ENCODE results near the gene CSTF2.
"Not testable (repeated sequence)": the region's sequence is repeated elsewhere in the genome, so short reads cannot be mapped to it uniquely, and the experiment has no call there.

The CSTF2 gene

GRCh38 chrX:100819837-100820666 lies at the start of gene CSTF2:
Gene CSTF2 (plus strand): TSS chrX:100820391. CDS start chrX:100820417, 26 bp downstream.
- in situ Hi-C loops (cut with HindIII; ENCODE audit: low sequenced_read_pairs): loop anchor here (5.0 kb wide), 1 partner anchor 53 kb away; no protein-coding TSS in a partner anchor

DNA sequence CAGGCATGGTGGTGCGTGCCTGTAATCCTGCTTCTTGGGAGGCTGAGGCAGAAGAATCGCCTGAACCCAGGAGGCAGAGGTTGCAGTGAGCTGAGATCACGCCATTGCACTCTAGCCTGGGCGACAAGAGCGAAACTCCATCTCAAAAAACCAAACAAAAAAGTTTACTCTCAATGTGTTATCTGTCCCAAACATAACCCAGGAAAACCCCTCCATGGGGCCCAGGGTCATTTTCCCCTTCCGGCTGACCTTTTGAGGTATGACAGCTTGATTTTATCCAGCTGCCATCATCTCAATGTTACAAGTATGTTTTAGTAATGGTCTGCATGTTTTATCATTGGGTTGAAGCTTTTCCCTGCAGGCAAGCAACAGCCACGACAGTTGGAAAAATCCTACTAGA lies 23.8 kb upstream of the CSTF2 start:
- in situ Hi-C loops (cut with HindIII; ENCODE audit: low sequenced_read_pairs): not testable (repeated sequence)

- in situ Hi-C loops (cut with HindIII; ENCODE audit: low sequenced_read_pairs): no loop called here
These were observed 22.8 kb upstream of the CSTF2 start for GRCh38 chrX:100797359-100797758.

- in situ Hi-C loops (cut with HindIII; ENCODE audit: low sequenced_read_pairs): no loop called here
These were observed 21.5 kb upstream of the CSTF2 start for GRCh38 chrX:100798484-100799214.

- in situ Hi-C loops (cut with HindIII; ENCODE audit: low sequenced_read_pairs): no loop called here
These were observed 17.3 kb upstream of the CSTF2 start for GRCh38 chrX:100802843-100803242.

DNA sequence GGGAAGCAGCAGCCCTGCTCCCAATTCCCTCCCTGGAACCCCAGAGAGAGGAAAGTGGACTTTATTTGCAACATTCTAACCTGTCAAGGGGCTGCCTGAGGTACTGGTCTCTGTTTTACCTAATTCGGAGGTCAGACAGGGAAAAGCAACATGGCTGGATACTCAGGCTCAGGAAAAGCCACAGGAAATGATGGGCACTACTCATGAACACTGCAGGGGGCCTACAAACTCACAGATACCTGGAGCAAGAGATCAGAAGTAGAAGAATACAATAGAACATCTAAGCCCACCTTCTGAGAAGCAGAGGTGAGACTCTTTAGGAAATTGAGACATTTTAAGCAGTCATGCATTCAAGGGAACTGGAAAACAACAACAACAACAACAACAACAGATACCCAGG lies 15.4 kb upstream of the CSTF2 start:
- in situ Hi-C loops (cut with HindIII; ENCODE audit: low sequenced_read_pairs): no loop called here

- in situ Hi-C loops (cut with HindIII; ENCODE audit: low sequenced_read_pairs): not testable (repeated sequence)
These were observed 11.9 kb upstream of the CSTF2 start for GRCh38 chrX:100808265-100808664.

DNA sequence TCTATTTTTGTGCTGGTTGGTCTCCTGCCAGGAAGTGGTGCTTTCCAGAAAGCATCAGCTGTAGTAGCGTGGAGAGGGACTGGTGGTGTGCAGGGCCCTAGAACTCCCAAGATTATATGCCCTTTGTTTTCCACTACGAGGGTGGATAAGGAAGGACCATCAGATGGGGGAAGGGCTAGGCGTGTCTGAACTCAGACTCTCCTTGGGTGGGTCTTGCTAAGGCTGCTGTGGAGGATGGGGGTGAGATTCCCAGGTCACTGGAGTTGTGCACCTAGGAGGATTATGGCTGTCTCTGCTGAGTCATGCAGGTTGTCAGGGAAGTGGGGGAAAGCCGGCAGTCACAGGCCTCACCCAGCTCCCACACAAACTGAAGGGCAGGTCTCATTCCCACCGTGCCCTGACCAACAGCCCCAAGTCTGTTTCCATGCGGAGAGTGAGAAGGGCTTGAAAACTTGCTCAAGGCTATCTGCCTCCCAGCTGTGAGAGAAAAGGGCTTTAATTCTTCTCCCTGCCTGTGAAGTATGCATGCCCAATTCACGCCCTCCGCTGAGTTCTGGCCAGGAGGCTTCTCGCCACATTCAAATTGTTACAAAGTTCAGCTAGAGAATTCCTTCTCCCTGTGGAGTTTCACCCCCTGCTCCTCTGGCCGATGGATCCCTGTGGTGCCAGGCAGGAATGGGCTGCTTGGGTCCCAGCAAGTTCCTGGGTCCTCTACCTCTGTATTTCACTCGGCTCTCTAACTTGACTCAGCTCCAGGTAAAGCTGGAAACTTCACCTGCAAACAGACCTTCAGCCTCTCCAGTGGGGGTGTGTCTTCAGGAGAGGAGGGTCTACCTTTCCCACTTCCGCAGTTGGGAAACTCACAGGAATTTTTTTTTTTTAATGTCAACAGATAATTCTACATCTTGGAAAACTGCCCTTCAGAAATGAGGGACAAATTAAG lies 7.7 kb upstream of the CSTF2 start:
- in situ Hi-C loops (cut with HindIII; ENCODE audit: low sequenced_read_pairs): no loop called here

- in situ Hi-C loops (cut with HindIII; ENCODE audit: low sequenced_read_pairs): no loop called here
These were observed 2.9 kb upstream of the CSTF2 start for GRCh38 chrX:100817340-100817739.

GRCh38 chrX:100819534-100819836 lies 706 bp upstream of the CSTF2 start:
- in situ Hi-C loops (cut with HindIII; ENCODE audit: low sequenced_read_pairs): no loop called here

DNA sequence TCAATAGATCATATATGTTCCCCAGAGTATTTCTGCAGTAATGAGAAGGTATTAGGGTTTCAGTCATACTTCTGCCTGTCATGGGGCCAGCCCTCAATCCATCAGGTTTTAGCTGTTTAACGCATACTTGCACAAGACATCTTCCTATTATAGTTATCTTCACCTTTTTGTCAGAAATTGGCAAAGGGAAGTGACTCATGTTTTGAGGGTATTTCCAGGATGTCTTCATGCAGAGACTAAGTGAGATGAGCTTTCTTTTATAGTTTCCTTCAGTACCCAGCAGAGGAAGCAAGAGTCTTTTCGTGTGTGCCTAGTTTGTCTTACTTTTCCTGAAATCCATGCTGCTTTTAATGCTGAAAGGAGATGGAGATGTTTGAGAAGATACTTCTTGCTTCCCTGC lies 9.5 kb downstream of the CSTF2 start:
- in situ Hi-C loops (cut with HindIII; ENCODE audit: low sequenced_read_pairs): no loop called here

- in situ Hi-C loops (cut with HindIII; ENCODE audit: low sequenced_read_pairs): no loop called here
These were observed 10.0 kb downstream of the CSTF2 start for GRCh38 chrX:100830143-100830542.

DNA sequence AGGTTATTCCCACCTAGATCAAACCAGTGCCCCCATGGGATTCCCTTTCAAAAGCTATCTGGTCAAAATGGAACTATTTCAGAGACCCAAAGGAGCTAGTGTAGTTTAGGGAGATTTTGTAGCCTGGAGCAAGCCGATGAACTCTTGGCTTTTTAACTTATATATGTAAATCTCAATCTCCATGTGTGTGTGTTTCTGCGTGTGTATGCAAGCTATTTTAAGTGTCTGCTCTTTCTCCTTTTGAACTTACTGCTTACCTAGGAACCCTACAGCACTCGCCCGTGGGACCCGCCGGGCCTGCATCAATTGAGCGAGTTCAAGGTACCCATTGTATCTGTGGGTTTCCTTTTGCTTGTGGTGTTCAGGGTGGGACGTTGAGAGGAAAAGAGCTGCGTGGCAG lies 10.4 kb downstream of the CSTF2 start:
- in situ Hi-C loops (cut with HindIII; ENCODE audit: low sequenced_read_pairs): no loop called here

DNA sequence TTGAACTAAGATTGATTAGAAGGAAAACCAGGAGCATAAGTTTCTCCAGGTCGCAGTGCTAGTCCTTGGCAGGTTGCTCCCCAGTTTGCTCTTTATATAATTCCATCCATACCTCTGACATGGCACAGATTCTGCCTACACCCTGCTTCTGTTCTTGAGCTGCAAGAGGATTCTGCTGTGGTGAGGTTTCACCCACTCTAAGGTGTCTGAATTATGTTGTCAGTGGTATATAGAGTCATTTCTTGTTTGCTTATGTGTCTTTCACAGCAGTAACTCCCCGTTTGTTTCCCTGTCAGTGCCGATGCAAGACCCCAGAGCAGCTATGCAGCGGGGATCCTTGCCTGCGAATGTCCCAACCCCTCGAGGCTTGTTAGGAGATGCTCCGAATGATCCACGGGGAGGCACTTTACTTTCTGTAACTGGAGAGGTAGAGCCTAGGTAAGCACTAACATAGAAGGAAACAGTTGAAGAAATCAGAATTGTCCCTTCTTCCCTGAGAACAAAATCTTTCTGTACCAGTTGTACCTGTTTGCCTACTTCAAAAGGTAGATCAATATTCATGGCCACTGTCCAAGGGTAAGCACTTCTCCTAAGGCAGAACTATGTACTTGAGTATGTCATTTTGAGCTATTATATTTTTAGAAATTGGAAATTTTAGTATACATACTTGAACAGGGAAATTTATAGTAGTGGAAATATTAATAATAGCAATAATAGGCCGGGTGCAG lies 11.2 kb downstream of the CSTF2 start:
- in situ Hi-C loops (cut with HindIII; ENCODE audit: low sequenced_read_pairs): no loop called here

DNA sequence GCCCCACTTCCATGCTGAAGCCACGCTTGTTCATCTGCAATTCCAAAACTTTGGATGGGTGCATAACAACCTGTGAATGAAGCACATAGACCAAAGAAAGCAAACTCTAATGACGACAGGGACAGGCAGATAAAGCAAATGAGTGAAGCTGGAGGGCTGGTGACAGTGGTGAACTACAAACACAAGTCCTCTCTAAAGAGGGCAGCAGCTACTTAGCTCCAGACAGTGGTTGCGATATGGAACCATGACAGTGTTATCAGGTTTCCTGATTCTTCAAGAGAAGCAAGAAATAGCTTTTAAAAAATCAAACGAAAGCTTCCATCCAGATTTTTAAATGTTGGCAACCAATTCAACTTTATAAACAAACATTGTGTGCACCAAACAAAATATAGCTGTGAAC lies 30.1 kb downstream of the CSTF2 start:
- in situ Hi-C loops (cut with HindIII; ENCODE audit: low sequenced_read_pairs): no loop called here

- in situ Hi-C loops (cut with HindIII; ENCODE audit: low sequenced_read_pairs): no loop called here
These were observed 32.6 kb downstream of the CSTF2 start for GRCh38 chrX:100852810-100853209.

DNA sequence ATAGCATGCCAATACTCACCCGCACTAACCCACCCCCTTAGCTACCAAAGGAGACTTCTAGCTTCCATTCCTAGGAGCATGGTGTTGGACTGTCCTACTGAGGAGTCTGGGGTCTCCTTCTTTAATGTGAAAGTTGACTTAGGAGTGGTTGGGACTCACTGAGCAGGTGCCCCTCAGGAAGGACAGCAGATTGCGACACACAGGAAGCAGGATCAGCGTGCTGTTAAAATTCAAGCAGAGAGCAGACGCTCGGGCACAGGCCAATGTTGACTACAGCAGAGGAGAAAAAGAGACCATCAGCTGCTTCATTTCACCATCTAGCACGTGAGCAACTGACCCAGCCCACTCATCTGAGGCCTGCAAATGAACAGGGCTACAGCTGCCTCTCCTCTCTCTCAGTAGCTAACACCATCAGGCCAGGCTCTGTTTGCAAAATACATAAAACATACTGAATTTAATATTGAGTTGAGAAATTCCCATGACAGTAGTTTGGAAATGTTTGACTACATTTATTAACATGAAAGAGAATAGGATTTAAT lies 43.2 kb downstream of the CSTF2 start:
- in situ Hi-C loops (cut with HindIII; ENCODE audit: low sequenced_read_pairs): no loop called here

DNA sequence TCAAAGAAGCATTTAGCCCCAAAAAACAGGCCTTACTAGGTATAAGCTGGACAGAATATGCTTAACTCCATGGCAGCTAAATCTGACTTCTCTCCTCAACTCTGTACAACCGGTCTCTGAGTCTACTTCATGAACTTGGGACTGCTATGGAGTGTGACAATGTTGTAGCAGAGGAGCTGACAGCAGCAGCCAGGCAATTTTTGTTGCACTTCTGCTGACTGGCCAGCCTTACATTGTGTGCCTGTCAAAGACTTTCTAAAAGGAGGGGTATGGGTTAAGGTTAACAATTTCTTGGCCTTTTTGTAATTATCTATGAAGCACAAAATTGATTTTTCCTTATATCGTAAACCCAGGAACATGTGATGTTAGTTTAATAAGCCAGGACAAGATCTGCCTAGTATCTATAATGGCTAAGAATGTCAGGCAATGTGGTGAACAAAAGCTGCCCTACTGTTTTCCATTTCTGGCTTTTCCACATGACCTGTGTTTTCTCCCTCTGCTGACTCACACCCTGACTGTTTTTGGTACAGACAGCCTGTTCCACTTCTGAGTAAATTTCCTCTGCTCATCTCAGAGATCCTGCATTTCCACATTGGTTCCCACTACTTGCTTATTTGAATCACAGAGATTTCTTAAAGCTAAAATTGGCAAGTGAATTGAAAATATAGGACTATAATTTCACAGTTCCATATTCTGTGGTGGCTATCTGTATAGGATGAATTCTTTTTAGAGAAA lies 44.6 kb downstream of the CSTF2 start:
- in situ Hi-C loops (cut with HindIII; ENCODE audit: low sequenced_read_pairs): no loop called here

- in situ Hi-C loops (cut with HindIII; ENCODE audit: low sequenced_read_pairs): no loop called here
These were observed 48.1 kb downstream of the CSTF2 start for GRCh38 chrX:100868273-100868672.

- in situ Hi-C loops (cut with HindIII; ENCODE audit: low sequenced_read_pairs): no loop called here
These were observed 50.3 kb downstream of the CSTF2 start for GRCh38 chrX:100870527-100870926.

Measured in endothelial cell of hepatic sinusoid (primary cell).